Stimulated activated CD4-positive, alpha-beta T cell treated with anti-CD3 and anti-CD28 coated beads, Interleukin-1b, Interleukin-23, amount 100 ng/mL, for 1 hour (primary cell): ENCODE measurements around the gene DIPK1A.
"Not testable (repeated sequence)": the region's sequence is repeated elsewhere in the genome, so short reads cannot be mapped to it uniquely, and the experiment has no call there.

ENCODE experiments used
- DNase-seq, 2 donors: peaks; one replicate each; pipeline ENCODE4 v3.0.0-alpha.2; 2020; ENCODE audit warnings: low read depth in 2 of 2

Gene DIPK1A

DNA sequence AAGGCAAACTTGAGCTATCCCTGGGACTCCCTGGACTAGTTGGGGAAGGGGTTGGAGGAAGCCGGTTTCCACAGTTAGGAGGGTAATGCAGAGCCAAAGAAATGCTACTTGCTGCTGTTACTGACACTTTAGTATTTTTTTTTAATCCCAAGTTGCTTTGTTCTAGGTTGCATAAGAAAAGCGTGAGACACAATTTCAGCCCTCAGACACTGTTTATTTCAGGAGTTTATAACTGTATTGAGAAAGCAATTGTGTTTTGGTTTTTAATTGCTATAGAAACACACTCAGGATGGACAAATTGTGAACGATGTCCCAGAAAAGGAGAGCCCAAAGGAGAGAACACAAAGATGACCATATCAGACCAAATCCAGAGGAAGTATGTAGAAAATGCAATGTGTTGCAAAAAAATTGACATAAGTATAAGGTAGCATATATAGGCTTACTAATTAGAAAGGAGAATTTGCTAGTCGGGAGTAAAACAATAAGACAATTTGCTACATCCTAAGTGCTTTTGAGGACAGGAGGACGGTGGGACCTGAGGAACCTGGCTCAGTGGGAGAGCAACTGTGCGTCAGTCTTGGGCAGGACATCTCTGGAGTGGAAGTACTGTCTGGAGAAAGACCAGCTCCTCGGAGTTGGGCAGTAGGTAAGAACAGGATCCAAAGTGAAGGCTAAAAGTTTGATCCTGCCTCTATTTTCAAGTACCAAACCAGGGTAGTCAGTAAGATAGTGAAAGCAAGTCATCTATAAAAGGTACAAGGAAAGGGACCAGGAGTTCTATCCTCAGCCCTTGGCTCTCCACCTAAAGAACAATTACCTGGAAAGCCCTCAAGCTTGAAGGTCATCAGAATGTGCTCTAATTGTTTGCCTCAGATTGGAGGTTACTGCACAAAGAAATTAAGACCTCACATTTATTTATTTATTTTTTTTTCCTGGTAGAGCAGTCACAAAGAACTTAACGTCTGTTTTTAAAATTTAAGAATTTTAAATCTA, 39.9 kb downstream of the DIPK1A start:
- no peak for DNase-seq

- no peak for DNase-seq
Measured at GRCh38 chr1:92916899-92917298, 44.4 kb downstream of the DIPK1A start.

DNA sequence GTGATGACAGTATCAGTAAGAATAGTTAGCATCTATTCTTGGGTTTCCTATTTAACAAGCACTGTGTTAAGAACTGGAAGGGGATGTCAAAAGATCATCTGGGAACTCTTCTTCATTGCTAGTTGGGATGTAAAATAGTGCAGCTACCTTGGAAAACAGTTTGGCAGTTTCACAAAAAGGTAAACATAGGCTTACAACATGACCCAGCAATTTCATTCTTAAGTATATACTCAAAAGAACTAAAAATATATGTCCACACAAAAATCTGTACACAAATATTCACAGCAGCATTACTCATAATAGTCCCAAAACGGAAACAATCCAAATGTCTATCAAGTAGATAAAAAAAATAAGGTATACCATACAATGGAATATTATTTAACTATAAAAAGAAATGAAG, 45.7 kb downstream of the DIPK1A start:
- no peak for DNase-seq

DNA sequence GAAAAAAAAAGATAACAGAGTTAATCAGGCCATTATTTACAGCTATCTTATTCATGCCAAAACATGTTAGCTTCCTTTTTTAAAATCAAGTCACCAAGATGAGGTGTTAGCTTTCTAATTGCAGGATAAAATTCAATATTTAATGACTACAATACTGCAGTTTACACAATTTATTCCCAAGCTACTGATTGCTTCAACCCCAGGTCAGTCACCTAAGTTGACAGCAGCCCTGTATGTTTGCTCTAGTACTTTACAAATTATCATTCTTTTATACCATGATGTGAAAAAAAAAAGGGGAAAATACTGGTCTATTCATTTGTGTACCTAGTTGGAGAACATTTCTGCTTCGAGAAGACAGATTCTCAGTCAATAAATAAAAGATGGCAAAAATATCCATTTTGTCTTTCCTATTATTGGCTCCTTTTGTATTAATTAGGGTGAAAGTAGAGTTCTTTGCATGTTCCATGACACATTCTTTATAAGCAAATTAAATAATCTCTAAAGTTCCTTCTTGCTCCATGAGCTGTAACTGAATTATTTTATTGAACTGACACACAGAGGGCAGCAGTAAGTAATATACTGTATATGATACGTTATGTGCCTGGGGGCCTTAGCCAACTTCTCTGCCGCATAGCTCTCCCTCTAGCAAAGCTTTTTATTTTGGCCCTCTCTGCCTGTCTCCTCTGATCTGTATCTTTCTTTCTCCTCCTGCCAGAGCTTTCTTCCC, 48.0 kb downstream of the DIPK1A start:
- no peak for DNase-seq

- DNase-seq = no peak
Measured at GRCh38 chr1:92910081-92910480, 51.2 kb downstream of the DIPK1A start.

GRCh38 chr1:92909321-92909720, 51.9 kb downstream of the DIPK1A start:
- DNase-seq = no peak

GRCh38 chr1:92907949-92908684, 53.1 kb downstream of the DIPK1A start:
- DNase-seq = no peak

- no peak for DNase-seq
Measured at GRCh38 chr1:92903765-92904164, 57.5 kb downstream of the DIPK1A start.

- no peak for DNase-seq
Measured at GRCh38 chr1:92902406-92902744, 58.9 kb downstream of the DIPK1A start.

- no peak for DNase-seq
Measured at GRCh38 chr1:92901699-92902405, 59.4 kb downstream of the DIPK1A start.

GRCh38 chr1:92901126-92901525, 60.1 kb downstream of the DIPK1A start:
- no peak for DNase-seq

GRCh38 chr1:92900539-92900938, 60.7 kb downstream of the DIPK1A start:
- no peak for DNase-seq

GRCh38 chr1:92899780-92900179, 61.5 kb downstream of the DIPK1A start:
- DNase-seq = no peak

GRCh38 chr1:92898053-92898452, 63.2 kb downstream of the DIPK1A start:
- not testable (repeated sequence) for DNase-seq

GRCh38 chr1:92887465-92887864, 73.8 kb downstream of the DIPK1A start:
- no peak for DNase-seq

DNA sequence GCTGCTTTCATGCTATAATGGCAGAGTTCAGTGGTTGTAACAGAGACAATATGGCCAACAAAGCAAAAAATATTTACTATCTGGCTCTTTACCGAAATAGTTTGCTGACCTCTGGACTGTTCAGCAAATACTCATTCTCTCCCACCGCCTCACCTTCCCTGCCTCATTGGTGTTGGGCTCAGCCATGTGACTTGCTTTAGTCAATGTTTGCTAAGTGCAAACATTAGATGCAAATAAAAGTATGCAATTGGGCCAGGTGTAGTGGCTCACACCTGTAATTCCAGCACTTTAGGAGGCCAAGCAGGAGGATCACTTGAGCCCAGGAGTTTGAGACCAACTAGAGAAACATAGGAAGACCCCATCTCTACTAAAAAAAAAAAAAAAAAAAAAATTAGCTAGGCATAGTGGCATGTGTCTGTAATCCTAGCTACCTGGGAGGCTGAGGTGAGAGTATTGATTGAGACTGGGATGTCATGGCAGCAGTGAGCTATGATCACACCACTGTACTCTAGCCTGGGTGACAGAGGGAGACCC, 74.3 kb downstream of the DIPK1A start:
- DNase-seq = no peak

DNA sequence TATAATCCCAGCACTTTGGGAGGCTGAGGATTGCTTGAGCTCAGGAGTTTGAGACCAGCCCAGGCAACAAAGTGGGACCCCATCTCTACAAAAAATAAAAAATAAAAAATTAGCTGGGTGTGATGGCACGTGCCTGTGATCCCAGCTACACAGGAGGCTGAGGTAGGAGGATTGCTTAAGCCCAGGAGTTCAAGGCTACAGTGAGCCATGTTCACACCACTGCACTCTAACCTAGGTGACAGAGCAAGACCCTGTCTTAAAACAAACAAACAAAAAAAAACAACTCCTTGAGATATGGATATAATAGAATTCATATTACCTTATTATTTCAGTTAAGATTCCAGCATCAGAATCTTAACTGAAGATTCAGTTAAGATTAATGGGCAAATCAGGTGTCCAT, 77.1 kb downstream of the DIPK1A start:
- DNase-seq = no peak

- no peak for DNase-seq
Measured at GRCh38 chr1:92883297-92883696, 78.0 kb downstream of the DIPK1A start.

- DNase-seq = no peak
Measured at GRCh38 chr1:92882819-92883218, 78.4 kb downstream of the DIPK1A start.

GRCh38 chr1:92881391-92881790, 79.9 kb downstream of the DIPK1A start:
- no peak for DNase-seq

- no peak for DNase-seq
Measured at GRCh38 chr1:92879316-92879968, 81.8 kb downstream of the DIPK1A start.
